Right forelimb (tissue), 1 donor: ENCODE measurements around the gene MAST4.
"Not testable (repeated sequence)": the region's sequence is repeated elsewhere in the genome, so short reads cannot be mapped to it uniquely, and the experiment has no call there.

ENCODE experiments used
- DNase-seq: peaks from one replicate; pipeline ENCODE4 v3.0.0-alpha.2; 2018

MAST4 gene

DNA sequence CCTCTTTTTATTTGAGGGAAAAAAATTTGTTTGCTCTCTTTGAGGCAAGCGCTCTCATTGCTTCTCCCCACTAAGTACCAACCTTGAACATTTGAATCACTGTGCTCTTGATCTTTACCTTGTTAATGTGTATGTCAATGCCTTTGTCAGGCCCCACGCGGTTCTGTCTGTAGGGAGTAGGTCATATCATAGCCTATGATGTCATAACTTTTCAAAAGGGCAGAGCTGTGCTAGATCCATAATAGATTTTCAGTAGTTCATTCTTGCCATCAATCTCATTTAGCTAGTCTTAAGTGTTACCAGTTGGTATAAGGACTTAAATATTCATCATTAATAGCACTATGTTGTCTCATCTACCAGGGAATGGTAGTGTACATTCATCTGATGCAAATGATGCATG, 56.6 kb downstream of the MAST4 start:
- DNase-seq = no peak

DNA sequence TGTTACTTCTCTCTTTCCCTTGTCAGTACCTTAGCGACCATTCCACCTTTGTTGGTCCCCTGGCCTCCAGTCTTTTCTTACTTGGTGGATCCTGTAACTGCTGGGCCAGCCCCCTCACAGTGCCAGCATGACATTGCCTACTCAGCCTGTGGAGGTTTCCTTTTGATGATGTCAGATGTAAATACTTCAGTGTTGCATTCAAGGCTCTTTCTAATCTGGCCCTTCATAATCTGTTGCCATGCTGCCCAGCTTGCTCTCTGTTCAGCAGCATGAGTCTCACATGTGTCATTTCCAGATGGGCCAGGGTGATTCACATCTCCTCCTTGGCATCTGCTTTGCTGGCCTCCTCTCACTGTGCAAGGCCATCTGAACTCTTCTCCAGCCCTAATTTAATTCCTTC, 57.1 kb downstream of the MAST4 start:
- no peak for DNase-seq

- no peak for DNase-seq
These were observed 59.5 kb downstream of the MAST4 start for GRCh38 chr5:66655395-66656324.

DNA sequence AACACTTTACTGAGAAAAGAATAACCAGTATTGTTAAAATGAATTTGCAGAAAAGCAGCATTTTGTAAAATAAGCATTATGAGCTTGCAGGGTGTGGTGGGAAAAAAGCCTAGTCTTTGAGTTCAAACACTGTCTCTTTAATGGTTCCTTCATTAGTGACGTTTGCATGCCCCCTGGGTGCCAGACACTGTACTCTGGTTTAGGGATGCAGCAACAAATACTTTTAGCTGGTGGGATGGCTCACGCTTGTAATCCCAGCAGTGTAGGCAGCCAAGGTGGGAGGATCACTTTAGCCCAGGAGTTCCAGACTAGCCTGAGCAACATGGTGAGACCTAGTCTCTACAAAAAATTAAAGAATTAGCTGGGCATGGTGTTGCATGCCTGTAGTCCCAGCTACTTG, 62.3 kb downstream of the MAST4 start:
- no peak for DNase-seq

GRCh38 chr5:66659780-66660179, 63.6 kb downstream of the MAST4 start:
- DNase-seq = no peak

- DNase-seq = no peak
These were observed 64.2 kb downstream of the MAST4 start for GRCh38 chr5:66660396-66660795.

DNA sequence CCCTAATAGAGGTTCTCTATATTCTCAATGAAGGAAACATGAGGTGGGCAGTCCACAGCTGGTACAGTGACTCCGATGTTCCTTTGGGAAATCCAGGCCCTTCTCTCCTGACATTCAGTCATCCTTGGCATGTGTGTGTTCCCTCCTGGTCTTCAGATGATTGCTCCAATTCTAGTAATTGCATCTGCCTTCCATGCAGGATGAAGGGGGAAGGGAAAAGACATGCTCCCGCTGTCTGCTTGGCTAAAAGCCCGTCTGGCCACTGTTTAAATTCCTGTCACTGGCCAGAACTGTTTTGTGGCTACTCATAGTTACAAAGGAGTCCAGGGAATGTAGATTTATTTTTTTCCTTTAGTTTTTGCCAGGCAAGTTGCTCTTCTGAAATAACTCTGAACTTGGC, 65.0 kb downstream of the MAST4 start:
- no peak for DNase-seq

- DNase-seq = no peak
These were observed 70.6 kb downstream of the MAST4 start for GRCh38 chr5:66666778-66667177.

- no peak for DNase-seq
These were observed 73.1 kb downstream of the MAST4 start for GRCh38 chr5:66669086-66669861.

GRCh38 chr5:66669862-66670195, 73.6 kb downstream of the MAST4 start:
- no peak for DNase-seq

DNA sequence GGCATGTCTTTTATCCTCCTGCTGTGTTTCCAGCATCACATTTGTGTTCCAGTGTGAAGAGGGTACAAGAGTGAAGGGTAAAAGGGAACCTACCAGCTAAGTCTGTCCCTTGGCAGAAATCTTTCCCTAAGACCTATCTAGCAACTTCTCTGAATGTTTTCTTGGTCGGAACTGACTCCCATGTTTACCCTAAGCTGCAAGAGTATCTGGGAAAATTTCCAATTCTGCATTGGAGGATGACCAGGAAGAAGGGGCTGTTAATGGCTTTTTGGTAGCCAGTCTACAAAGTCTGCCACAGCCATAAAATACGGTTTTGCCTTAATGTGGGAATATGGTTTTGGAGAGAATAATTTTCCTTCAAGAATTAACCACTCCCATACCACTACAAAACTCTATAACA, 75.1 kb downstream of the MAST4 start:
- no peak for DNase-seq

DNA sequence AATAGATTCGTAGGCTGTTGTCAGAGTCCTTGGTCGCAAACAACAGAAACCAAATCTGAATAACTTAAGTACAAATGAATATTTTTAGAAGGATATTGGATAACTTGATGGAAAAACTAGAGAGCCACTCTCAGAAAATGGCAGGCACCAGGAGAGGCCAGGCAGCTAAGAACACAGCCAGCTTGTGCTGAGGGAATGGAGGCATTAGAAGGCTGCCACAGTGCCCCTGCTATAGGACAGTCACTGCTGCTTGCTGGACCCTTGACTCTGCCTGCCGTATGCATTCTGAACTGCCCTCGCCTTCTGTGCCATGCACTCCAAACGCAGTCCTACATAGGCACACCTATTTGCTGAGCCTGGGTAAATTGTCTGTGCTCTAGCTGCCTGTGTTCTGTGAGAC, 78.6 kb downstream of the MAST4 start:
- DNase-seq = no peak

DNA sequence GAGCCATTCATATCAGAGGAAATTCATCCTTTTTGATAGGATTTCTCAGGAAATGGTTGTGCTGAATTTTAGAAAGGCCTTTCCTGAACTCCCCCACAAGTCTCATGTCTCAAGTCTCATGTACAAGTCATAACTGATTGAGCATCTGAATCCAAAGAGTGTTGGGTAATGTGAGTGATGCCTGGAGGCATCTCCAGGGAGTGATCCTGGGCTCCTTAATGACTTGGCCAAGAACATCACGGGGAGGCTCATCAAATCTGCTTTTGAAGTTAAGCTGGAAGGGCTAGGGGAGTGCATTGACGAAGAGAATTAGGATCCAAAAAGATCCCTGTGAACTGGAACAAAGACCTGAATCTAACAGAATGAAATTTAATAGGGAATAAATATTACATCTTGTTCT, 79.2 kb downstream of the MAST4 start:
- DNase-seq = no peak

GRCh38 chr5:66680221-66680620, 84.0 kb downstream of the MAST4 start:
- no peak for DNase-seq

DNA sequence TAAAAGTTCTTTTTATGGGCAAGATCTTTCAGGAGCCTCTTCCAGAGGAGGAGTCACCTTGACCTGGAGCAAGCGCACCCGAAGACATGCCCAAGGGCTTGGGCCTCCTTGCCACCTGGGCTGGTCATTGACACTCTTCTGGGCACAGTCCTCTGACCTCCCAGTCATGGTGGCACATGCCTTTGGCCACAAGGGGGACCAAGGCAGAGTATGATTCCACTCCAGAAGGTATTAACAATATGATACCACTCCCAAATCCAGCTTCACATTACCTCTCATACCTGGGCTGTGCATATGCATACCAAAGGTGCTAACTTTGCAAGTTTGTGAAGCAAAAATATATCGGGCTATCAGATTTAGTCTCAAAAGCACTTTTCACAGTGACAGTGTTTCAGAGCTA, 84.6 kb downstream of the MAST4 start:
- no peak for DNase-seq

GRCh38 chr5:66684663-66685062, 88.5 kb downstream of the MAST4 start:
- no peak for DNase-seq

DNA sequence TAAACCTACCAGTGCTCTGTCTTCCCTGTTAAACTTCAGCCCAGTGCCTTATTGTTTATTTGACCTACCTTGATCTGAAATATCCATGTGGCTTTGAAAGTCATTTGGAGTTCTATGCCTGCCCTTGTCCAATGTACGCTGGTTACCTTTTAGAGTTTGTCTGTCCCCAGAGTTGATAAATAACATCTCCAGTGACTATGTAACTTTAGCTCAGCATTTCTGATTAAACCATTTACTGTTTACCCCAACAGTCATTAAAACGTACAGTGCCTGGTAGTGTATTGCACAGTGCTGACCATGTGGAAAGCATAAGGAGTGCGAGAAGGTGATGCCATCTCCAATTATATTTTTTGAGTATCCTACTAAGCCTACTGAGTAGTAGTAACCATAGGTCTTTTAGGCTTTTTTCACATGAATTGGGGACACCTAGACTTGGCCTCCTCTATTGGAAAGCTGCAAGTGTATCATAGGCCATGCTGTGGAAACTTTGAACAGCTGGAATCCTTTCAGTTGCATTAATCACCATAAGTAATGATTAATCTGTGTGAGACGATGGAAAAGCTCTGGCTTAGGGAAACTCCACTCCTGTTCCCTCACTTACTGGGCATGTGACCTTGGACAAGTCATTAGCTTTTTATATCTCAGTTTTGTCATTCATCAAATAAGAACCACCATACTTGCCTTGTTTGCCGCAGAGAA, 93.5 kb downstream of the MAST4 start:
- no peak for DNase-seq

DNA sequence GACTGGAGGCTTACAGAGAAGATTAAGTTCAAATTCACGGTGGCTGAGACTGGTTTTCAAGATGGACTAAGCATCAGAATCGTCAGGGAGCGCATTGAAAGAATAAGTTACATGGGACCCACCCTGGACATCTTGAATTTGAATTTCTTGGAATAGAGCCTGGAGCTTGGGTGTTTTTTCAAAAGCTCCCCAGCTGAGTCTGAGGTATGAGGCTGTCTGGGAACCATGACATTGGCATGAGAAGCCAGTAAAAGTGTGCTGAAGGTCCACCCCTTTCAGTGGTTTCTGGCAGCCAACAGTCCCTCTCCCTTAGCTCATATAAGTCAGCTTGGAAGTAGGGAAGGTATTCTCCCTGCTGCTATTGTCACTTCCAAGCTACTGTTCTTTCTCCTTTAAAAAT, 97.8 kb downstream of the MAST4 start:
- no peak for DNase-seq

- not testable (repeated sequence) for DNase-seq
These were observed 99.6 kb downstream of the MAST4 start for GRCh38 chr5:66695840-66696239.

- DNase-seq = no peak
These were observed 101.8 kb downstream of the MAST4 start for GRCh38 chr5:66697796-66698564.

DNA sequence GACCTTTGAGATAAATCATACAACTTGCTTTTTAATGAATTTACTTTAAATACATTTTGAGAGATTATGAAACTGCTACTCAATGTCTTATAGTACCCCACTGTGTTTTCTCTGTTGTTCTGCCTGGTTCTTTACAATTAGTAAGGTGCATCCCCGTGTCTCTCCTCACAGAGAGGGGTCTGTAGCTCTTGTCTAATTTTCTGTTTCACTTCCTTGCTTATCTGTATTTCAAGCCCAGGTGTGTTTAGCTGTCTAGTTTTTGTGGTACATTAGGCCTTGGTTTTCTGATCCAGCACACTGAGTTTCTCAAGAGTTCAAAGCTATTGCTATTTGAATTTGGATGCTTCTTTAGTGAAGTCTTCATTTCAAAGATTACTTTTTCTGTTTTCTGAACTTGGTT, 105.1 kb downstream of the MAST4 start:
- DNase-seq = no peak

DNA sequence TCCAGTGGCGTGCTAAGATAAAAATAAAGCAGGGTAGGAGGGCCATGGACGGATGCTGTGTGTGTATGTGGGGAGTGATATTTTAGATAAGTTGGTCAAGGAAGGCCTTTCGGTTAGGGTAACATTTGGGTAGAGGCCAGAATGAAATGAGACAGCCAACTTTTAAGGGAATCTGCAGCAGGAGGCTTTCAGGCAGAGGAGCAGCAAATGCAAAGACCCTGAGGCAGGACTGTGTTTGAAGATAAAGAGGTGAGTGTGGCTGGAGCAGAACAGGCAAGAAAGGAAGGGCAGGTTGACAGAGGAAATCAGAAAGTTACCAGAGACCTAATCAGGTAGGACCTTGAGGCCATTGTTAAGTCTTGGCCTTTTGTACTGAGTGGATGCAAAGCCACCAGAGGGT, 106.2 kb downstream of the MAST4 start:
- no peak for DNase-seq
